PFSK-1 (cell line): Measurements from ENCODE around the gene TNPO3.

ENCODE experiments used
- POLR2AphosphoS5 ChIP-seq: IDR thresholded peaks from 2 replicates; pipeline ENCODE4 v1.6.1; 2012; ENCODE audit warnings: low read depth, mild to moderate bottlenecking, control low read depth, low read length, moderate library complexity
- SIN3A ChIP-seq: IDR thresholded peaks from 2 replicates; pipeline ENCODE4 v1.6.1; 2012; ENCODE audit warnings: mild to moderate bottlenecking, low read length, moderate library complexity, borderline replicate concordance; ENCODE audit not compliant: insufficient read depth
- TAF1 ChIP-seq: IDR thresholded peaks from 2 replicates; pipeline ENCODE4 v1.6.1; 2012; ENCODE audit warnings: low read length, control low read depth, borderline replicate concordance; ENCODE audit not compliant: insufficient read depth
- TF ChIP-seq, protein P1 (sequence below), 2 experiments: IDR thresholded peaks; 2 replicates each; pipeline versions ENCODE4 v1.6.1 to v1.8.0; 2011 to 2012; ENCODE audit warnings: low read depth in 2 of 2, low read length in 2 of 2, control low read depth in 1 of 2, inconsistent platforms in 1 of 2, mild to moderate bottlenecking in 1 of 2, moderate library complexity in 1 of 2; ENCODE audit not compliant: insufficient read depth in 1 of 2

- TF ChIP-seq POLR2AphosphoS5 (no peak), SIN3A (no peak), TAF1 (no peak)
- TF ChIP-seq, protein P1, sequence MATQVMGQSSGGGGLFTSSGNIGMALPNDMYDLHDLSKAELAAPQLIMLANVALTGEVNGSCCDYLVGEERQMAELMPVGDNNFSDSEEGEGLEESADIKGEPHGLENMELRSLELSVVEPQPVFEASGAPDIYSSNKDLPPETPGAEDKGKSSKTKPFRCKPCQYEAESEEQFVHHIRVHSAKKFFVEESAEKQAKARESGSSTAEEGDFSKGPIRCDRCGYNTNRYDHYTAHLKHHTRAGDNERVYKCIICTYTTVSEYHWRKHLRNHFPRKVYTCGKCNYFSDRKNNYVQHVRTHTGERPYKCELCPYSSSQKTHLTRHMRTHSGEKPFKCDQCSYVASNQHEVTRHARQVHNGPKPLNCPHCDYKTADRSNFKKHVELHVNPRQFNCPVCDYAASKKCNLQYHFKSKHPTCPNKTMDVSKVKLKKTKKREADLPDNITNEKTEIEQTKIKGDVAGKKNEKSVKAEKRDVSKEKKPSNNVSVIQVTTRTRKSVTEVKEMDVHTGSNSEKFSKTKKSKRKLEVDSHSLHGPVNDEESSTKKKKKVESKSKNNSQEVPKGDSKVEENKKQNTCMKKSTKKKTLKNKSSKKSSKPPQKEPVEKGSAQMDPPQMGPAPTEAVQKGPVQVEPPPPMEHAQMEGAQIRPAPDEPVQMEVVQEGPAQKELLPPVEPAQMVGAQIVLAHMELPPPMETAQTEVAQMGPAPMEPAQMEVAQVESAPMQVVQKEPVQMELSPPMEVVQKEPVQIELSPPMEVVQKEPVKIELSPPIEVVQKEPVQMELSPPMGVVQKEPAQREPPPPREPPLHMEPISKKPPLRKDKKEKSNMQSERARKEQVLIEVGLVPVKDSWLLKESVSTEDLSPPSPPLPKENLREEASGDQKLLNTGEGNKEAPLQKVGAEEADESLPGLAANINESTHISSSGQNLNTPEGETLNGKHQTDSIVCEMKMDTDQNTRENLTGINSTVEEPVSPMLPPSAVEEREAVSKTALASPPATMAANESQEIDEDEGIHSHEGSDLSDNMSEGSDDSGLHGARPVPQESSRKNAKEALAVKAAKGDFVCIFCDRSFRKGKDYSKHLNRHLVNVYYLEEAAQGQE (IDR thresholded peaks at IDR 0.05; ENCODE audit: insufficient read depth in 1 of 2, low read depth in 2 of 2, low read length in 2 of 2), result no peak
Observed at GRCh38 chr7:129045682-129046081, 9.2 kb downstream of the TNPO3 start.
